ENCODE results near the gene KLHL6. TPM values are rescaled to one million over a fixed set of nuclear protein-coding genes. Genes with fewer than 3 reads are reported as not detected.

KLHL6 gene
- total and polyA plus RNA-seq, 2 of the 13 experiments (the other 11 are each of a cell fraction or from before 2014, with no cell fraction given), result not detected

GRCh38 chr3:183464480-183464879 is 91.0 kb downstream of the KLHL6 start (continued):
- peak; percentile 88 for TF ChIP-seq AHDC1 (CRISPR knock-in tag; IDR thresholded peaks at IDR 0.05; ENCODE audit: borderline replicate concordance)
- peak; percentile 32; the same call in 1 of the 2 replicates for TF ChIP-seq MIER3 (CRISPR knock-in tag; IDR thresholded peaks at IDR 0.05; ENCODE audit: borderline replicate concordance)
- TF ChIP-seq, protein P1, sequence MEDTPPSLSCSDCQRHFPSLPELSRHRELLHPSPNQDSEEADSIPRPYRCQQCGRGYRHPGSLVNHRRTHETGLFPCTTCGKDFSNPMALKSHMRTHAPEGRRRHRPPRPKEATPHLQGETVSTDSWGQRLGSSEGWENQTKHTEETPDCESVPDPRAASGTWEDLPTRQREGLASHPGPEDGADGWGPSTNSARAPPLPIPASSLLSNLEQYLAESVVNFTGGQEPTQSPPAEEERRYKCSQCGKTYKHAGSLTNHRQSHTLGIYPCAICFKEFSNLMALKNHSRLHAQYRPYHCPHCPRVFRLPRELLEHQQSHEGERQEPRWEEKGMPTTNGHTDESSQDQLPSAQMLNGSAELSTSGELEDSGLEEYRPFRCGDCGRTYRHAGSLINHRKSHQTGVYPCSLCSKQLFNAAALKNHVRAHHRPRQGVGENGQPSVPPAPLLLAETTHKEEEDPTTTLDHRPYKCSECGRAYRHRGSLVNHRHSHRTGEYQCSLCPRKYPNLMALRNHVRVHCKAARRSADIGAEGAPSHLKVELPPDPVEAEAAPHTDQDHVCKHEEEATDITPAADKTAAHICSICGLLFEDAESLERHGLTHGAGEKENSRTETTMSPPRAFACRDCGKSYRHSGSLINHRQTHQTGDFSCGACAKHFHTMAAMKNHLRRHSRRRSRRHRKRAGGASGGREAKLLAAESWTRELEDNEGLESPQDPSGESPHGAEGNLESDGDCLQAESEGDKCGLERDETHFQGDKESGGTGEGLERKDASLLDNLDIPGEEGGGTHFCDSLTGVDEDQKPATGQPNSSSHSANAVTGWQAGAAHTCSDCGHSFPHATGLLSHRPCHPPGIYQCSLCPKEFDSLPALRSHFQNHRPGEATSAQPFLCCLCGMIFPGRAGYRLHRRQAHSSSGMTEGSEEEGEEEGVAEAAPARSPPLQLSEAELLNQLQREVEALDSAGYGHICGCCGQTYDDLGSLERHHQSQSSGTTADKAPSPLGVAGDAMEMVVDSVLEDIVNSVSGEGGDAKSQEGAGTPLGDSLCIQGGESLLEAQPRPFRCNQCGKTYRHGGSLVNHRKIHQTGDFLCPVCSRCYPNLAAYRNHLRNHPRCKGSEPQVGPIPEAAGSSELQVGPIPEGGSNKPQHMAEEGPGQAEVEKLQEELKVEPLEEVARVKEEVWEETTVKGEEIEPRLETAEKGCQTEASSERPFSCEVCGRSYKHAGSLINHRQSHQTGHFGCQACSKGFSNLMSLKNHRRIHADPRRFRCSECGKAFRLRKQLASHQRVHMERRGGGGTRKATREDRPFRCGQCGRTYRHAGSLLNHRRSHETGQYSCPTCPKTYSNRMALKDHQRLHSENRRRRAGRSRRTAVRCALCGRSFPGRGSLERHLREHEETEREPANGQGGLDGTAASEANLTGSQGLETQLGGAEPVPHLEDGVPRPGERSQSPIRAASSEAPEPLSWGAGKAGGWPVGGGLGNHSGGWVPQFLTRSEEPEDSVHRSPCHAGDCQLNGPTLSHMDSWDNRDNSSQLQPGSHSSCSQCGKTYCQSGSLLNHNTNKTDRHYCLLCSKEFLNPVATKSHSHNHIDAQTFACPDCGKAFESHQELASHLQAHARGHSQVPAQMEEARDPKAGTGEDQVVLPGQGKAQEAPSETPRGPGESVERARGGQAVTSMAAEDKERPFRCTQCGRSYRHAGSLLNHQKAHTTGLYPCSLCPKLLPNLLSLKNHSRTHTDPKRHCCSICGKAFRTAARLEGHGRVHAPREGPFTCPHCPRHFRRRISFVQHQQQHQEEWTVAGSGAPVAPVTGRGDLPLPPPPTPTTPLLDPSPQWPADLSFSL (CRISPR knock-in tag; IDR thresholded peaks at IDR 0.05), result no peak
- TF ChIP-seq BCL6 (CRISPR knock-in tag; IDR thresholded peaks at IDR 0.05), result peak; percentile 88
- peak; percentile 74; the same call in 1 of the 2 replicates for TF ChIP-seq DPF2 (CRISPR knock-in tag; IDR thresholded peaks at IDR 0.05; ENCODE audit: borderline replicate concordance, low read depth)
- TF ChIP-seq CENPX (CRISPR knock-in tag; IDR thresholded peaks at IDR 0.05), result no peak
- TF ChIP-seq RFX3 (CRISPR knock-in tag; IDR thresholded peaks at IDR 0.05), result no peak
- peak; percentile 86 for TF ChIP-seq PHF21A (CRISPR knock-in tag; IDR thresholded peaks at IDR 0.05)
- peak; percentile 80 for TF ChIP-seq CEBPB (IDR thresholded peaks at IDR 0.05; ENCODE audit: borderline replicate concordance, low read depth, low read length)
- no peak; the same call in 1 of the 2 replicates for TF ChIP-seq E2F1 (CRISPR knock-in tag; IDR thresholded peaks at IDR 0.05)
- no peak for TF ChIP-seq ZNF10 (CRISPR knock-in tag; IDR thresholded peaks at IDR 0.05; ENCODE audit: borderline replicate concordance, low read depth)
- no peak for TF ChIP-seq ZFAT (CRISPR knock-in tag; conservative IDR thresholded peaks at IDR 0.05)
- TF ChIP-seq ZFY (CRISPR knock-in tag; IDR thresholded peaks at IDR 0.05), result no peak
- no peak for TF ChIP-seq KDM4B (CRISPR knock-in tag; IDR thresholded peaks at IDR 0.05)
- TF ChIP-seq ZNF260 (CRISPR knock-in tag; IDR thresholded peaks at IDR 0.05; ENCODE audit: borderline replicate concordance, low read depth), result no peak
- TF ChIP-seq, protein P2, sequence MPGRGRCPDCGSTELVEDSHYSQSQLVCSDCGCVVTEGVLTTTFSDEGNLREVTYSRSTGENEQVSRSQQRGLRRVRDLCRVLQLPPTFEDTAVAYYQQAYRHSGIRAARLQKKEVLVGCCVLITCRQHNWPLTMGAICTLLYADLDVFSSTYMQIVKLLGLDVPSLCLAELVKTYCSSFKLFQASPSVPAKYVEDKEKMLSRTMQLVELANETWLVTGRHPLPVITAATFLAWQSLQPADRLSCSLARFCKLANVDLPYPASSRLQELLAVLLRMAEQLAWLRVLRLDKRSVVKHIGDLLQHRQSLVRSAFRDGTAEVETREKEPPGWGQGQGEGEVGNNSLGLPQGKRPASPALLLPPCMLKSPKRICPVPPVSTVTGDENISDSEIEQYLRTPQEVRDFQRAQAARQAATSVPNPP (CRISPR knock-in tag; IDR thresholded peaks at IDR 0.05), result peak; percentile 66; the same call in 1 of the 2 replicates

Data from HepG2 (cell line).